GM23338 (cell line): ENCODE results near the gene DZIP1. TPM values are rescaled to one million over a fixed set of nuclear protein-coding genes. Genes with fewer than 3 reads are reported as not detected.

Experiments
- ATAC-seq: fragments of 200-7000 bp; cut with Tn5 transposase; 3 replicates; pipeline ENCODE4 v1.9.1; 2020
- DNase-seq: peaks from one replicate; pipeline ENCODE4 v3.0.0-alpha.2; 2015; ENCODE audit warnings: low spot score
- H2AFZ ChIP-seq: fragments of 200-600 bp; sonication (generic); 2 replicates; pipeline ENCODE4 v1.8.0; 2016; ENCODE audit warnings: antibody characterized with exemption, mild to moderate bottlenecking, moderate library complexity
- H3F3A ChIP-seq: fragments of 200-600 bp; sonication (generic); replicated peaks from 2 replicates; pipeline ENCODE4 v1.8.0; 2017; ENCODE audit warnings: antibody characterized with exemption, mixed run types, low read depth
- H3K27ac ChIP-seq: fragments of 200-600 bp; sonication (generic); 2 replicates; pipeline ENCODE4 v1.6.1; 2016; ENCODE audit warnings: low read depth
- H3K27me3 ChIP-seq: fragments of 200-600 bp; sonication (generic); 2 replicates; pipeline ENCODE4 v1.8.0; 2016; ENCODE audit warnings: mild to moderate bottlenecking, mixed run types, moderate library complexity; ENCODE audit not compliant: insufficient read depth
- H3K36me3 ChIP-seq: fragments of 200-600 bp; sonication (generic); 2 replicates; pipeline ENCODE4 v1.8.0; 2016; ENCODE audit warnings: mild to moderate bottlenecking; ENCODE audit not compliant: insufficient read depth
- H3K4me1 ChIP-seq: fragments of 200-600 bp; sonication (generic); 2 replicates; pipeline ENCODE4 v1.8.0; 2016; ENCODE audit warnings: mild to moderate bottlenecking, moderate library complexity; ENCODE audit not compliant: insufficient read depth
- H3K4me2 ChIP-seq: fragments of 200-600 bp; sonication (generic); 2 replicates; pipeline ENCODE4 v1.7.1; 2017; ENCODE audit warnings: mixed run types
- H3K4me3 ChIP-seq: fragments of 200-600 bp; sonication (generic); 2 replicates; pipeline ENCODE4 v1.6.1; 2016; ENCODE audit warnings: mixed run types
- H3K79me2 ChIP-seq: fragments of 200-600 bp; sonication (generic); replicated peaks from 2 replicates; pipeline ENCODE4 v1.8.0; 2017; ENCODE audit warnings: mild to moderate bottlenecking; ENCODE audit not compliant: insufficient read depth
- H3K9me2 ChIP-seq: fragments of 200-600 bp; sonication (generic); 2 replicates; pipeline ENCODE4 v1.8.0; 2017; ENCODE audit not compliant: insufficient read depth
- H4K20me1 ChIP-seq: fragments of 200-600 bp; sonication (generic); replicated peaks from 2 replicates; pipeline ENCODE4 v1.8.0; 2017; ENCODE audit warnings: mild to moderate bottlenecking; ENCODE audit not compliant: insufficient read depth
- H3K27ac Mint-ChIP-seq: 2 replicates; pipeline ENCODE4 v1.8.0; 2020; ENCODE audit warnings: inconsistent platforms, mild to moderate bottlenecking, moderate library complexity, mixed read lengths
- H3K27me3 Mint-ChIP-seq: 3 replicates; pipeline ENCODE4 v1.8.0; 2022; ENCODE audit warnings: low read depth, mild to moderate bottlenecking, moderate library complexity, mixed read lengths, inconsistent platforms; ENCODE audit not compliant: insufficient read depth, poor library complexity
- H3K36me3 Mint-ChIP-seq: 3 replicates; pipeline ENCODE4 v1.8.0; 2021; ENCODE audit warnings: low read depth, mild to moderate bottlenecking, inconsistent platforms, moderate library complexity, mixed read lengths
- H3K4me1 Mint-ChIP-seq: 3 replicates; pipeline ENCODE4 v1.8.0; 2020; ENCODE audit warnings: mild to moderate bottlenecking, inconsistent platforms, mixed read lengths
- H3K4me3 Mint-ChIP-seq: 3 replicates; pipeline ENCODE4 v1.8.0; 2021; ENCODE audit warnings: moderate library complexity, mild to moderate bottlenecking, inconsistent platforms, mixed read lengths
- H3K9me3 Mint-ChIP-seq: 3 replicates; pipeline ENCODE4 v1.8.0; 2020; ENCODE audit warnings: moderate library complexity, mild to moderate bottlenecking, inconsistent platforms, mixed read lengths
- ETS1 ChIP-seq: IDR thresholded peaks from 2 replicates; pipeline ENCODE4 v1.6.1; 2016; ENCODE audit warnings: antibody characterized with exemption
- EZH2 ChIP-seq: fragments of 200-600 bp; sonication (generic); IDR thresholded peaks from one replicate; pipeline ENCODE4 v1.8.0; 2017; ENCODE audit warnings: antibody characterized with exemption, mild to moderate bottlenecking, low read depth; ENCODE audit not compliant: unreplicated experiment
- JUNB ChIP-seq: IDR thresholded peaks from one replicate; pipeline ENCODE4 v1.6.1; 2016; ENCODE audit warnings: antibody characterized with exemption; ENCODE audit not compliant: unreplicated experiment
- POLR2AphosphoS5 ChIP-seq: IDR thresholded peaks from 2 replicates; pipeline ENCODE4 v1.6.1; 2016; ENCODE audit warnings: antibody characterized with exemption, low read depth
- ZNF114 ChIP-seq: fragments of 250-450 bp; sonication (Bioruptor Pico); IDR thresholded peaks from 2 replicates; pipeline ENCODE4 v1.5.0; 2020; ENCODE audit warnings: mild to moderate bottlenecking, moderate library complexity
- ZNF331 ChIP-seq: fragments of 250-450 bp; sonication (Bioruptor Pico); IDR thresholded peaks from 2 replicates; pipeline ENCODE4 v1.5.0; 2020; ENCODE audit warnings: low read depth, mild to moderate bottlenecking, moderate library complexity
- polyA plus RNA-seq: library from polyadenylated mRNA; unstranded; fragments of >200 nt; fragmentation: Nextera tagmentation; extraction: Ambion mirVana; gene quantifications from 2 replicates; pipeline ENCODE4 v1.2.1, GENCODE V29; 2016
- total RNA-seq: library from RNA; depleted of rRNA; stranded (reverse); fragments of >200 nt; shearing (Covaris generic); gene quantifications from 2 replicates; pipeline ENCODE4 v1.2.3, GENCODE V29; 2014
- TF ChIP-seq, protein P1 (sequence below): IDR thresholded peaks from one replicate; pipeline ENCODE4 v1.6.1; 2018; ENCODE audit warnings: antibody characterized with exemption; ENCODE audit not compliant: unreplicated experiment
- TF ChIP-seq, protein P2 (sequence below), 2 experiments: fragments of 200-600 bp in 1 of 2; sonication (generic) in 1 of 2; conservative IDR thresholded peaks; 2 replicates each; pipeline versions ENCODE4 v1.5.1 to v1.6.1; 2016 to 2017; ENCODE audit warnings: antibody characterized with exemption in 2 of 2, low read depth in 2 of 2, mild to moderate bottlenecking in 2 of 2, moderate library complexity in 1 of 2

The DZIP1 gene
- total and polyA plus RNA-seq, 2 experiments from 2014 or later: 10.6 to 24.2 TPM

DNA sequence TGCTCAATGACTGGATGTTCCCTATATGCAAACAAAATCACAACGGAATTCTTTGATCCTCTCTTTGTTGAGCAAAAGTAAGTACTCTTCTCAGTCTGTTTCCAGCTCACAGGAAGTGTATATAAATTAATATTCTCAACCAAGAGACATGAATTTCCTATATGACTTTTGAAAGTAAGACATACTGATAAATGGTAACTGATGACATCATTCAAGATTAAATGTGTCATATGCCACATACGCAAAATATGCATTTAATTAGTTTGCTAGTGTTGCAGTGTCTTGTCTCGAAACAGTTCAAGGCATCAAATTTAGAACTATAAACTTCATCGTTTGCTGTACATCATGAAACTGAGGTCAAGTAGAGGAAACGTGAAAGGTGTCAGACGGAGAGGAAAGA lies 84.1 kb downstream of the DZIP1 start (continued):
- TF ChIP-seq, protein P1, sequence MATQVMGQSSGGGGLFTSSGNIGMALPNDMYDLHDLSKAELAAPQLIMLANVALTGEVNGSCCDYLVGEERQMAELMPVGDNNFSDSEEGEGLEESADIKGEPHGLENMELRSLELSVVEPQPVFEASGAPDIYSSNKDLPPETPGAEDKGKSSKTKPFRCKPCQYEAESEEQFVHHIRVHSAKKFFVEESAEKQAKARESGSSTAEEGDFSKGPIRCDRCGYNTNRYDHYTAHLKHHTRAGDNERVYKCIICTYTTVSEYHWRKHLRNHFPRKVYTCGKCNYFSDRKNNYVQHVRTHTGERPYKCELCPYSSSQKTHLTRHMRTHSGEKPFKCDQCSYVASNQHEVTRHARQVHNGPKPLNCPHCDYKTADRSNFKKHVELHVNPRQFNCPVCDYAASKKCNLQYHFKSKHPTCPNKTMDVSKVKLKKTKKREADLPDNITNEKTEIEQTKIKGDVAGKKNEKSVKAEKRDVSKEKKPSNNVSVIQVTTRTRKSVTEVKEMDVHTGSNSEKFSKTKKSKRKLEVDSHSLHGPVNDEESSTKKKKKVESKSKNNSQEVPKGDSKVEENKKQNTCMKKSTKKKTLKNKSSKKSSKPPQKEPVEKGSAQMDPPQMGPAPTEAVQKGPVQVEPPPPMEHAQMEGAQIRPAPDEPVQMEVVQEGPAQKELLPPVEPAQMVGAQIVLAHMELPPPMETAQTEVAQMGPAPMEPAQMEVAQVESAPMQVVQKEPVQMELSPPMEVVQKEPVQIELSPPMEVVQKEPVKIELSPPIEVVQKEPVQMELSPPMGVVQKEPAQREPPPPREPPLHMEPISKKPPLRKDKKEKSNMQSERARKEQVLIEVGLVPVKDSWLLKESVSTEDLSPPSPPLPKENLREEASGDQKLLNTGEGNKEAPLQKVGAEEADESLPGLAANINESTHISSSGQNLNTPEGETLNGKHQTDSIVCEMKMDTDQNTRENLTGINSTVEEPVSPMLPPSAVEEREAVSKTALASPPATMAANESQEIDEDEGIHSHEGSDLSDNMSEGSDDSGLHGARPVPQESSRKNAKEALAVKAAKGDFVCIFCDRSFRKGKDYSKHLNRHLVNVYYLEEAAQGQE: no peak
- TF ChIP-seq ZNF114 (CRISPR knock-in tag) (no peak), POLR2AphosphoS5 (no peak), ZNF331 (CRISPR knock-in tag) (no peak), EZH2 (no peak)

DNA sequence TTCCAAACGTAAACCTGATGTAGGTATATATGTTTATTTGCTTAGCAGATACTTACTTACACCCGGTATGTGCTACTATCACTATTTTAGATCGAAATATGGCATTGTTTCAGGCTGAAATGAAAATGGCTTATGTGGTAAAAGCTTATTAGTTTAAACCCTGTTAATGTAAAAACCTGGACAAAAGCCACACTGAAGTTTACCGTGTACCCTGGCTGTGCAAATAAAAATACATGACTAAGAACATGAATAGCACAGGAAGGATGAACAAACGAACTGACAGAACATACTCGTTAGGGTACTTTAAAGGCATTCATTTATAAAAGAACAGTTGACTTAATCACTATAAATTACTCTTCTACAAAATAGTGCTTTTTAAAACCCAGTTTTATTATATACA lies 85.4 kb downstream of the DZIP1 start:
- H3K4me1 ChIP-seq: peaks cover 22% of the 10 kb centered on the region
- H3K36me3 ChIP-seq: no peaks in the 10 kb centered on the region
- no peaks in the 10 kb centered on the region for H4K20me1 ChIP-seq
- no peaks in the 10 kb centered on the region; the same call in 1 of the 2 replicates for H3F3A ChIP-seq
- Mint-ChIP-seq H3K27ac (no peak overlapping the region), H3K36me3 (no peaks in the 10 kb centered on the region; the same call in 2 of the 3 replicates), H3K9me3 (no peaks in the 10 kb centered on the region), H3K4me1 (peaks cover 26% of the 10 kb centered on the region), H3K4me3 (no peak overlapping the region), H3K27me3 (no peaks in the 10 kb centered on the region)
- H3K4me2 ChIP-seq: no peak overlapping the region
- H3K9me2 ChIP-seq: no peaks in the 10 kb centered on the region
- TF ChIP-seq EZH2 (no peak), ZNF331 (CRISPR knock-in tag) (no peak), JUNB (no peak), ETS1 (no peak)
- TF ChIP-seq, protein P2, sequence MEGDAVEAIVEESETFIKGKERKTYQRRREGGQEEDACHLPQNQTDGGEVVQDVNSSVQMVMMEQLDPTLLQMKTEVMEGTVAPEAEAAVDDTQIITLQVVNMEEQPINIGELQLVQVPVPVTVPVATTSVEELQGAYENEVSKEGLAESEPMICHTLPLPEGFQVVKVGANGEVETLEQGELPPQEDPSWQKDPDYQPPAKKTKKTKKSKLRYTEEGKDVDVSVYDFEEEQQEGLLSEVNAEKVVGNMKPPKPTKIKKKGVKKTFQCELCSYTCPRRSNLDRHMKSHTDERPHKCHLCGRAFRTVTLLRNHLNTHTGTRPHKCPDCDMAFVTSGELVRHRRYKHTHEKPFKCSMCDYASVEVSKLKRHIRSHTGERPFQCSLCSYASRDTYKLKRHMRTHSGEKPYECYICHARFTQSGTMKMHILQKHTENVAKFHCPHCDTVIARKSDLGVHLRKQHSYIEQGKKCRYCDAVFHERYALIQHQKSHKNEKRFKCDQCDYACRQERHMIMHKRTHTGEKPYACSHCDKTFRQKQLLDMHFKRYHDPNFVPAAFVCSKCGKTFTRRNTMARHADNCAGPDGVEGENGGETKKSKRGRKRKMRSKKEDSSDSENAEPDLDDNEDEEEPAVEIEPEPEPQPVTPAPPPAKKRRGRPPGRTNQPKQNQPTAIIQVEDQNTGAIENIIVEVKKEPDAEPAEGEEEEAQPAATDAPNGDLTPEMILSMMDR (conservative IDR thresholded peaks at IDR 0.05; ENCODE audit: low read depth in 2 of 2): no peak
- no peaks in the 10 kb centered on the region for H3K27me3 ChIP-seq
- ATAC-seq (no peak), DNase-seq (no peak)
- H3K27ac ChIP-seq: no peak overlapping the region
- H2AFZ ChIP-seq: no peak overlapping the region
- H3K79me2 ChIP-seq: peaks cover 22% of the 10 kb centered on the region
- no peak overlapping the region for H3K4me3 ChIP-seq
